DOHH2 (cell line): ENCODE data around the gene HDAC4.

Experiments
- H3F3A ChIP-seq: fragments of 200-600 bp; sonication (generic), shearing (Covaris generic); 2 replicates; pipeline ENCODE4 v1.6.0; 2016; ENCODE audit warnings: antibody characterized with exemption, mild to moderate bottlenecking; ENCODE audit not compliant: control insufficient read depth, insufficient read depth
- H3K27ac ChIP-seq: fragments of 200-600 bp; sonication (generic); 2 replicates; pipeline ENCODE4 v1.5.1; 2014; ENCODE audit warnings: low read depth, mild to moderate bottlenecking, low read length, moderate library complexity
- H3K27me3 ChIP-seq: fragments of 200-600 bp; sonication (generic); 2 replicates; pipeline ENCODE4 v1.6.1; 2014; ENCODE audit warnings: mild to moderate bottlenecking, low read length, mixed read lengths; ENCODE audit not compliant: control insufficient read depth
- H3K36me3 ChIP-seq: fragments of 200-600 bp; sonication (generic); 2 replicates; pipeline ENCODE4 v1.6.1; 2014; ENCODE audit warnings: mild to moderate bottlenecking, low read length, moderate library complexity, mixed read lengths; ENCODE audit not compliant: control insufficient read depth
- H3K4me1 ChIP-seq: fragments of 200-600 bp; sonication (generic); 2 replicates; pipeline ENCODE4 v1.6.1; 2014; ENCODE audit warnings: mild to moderate bottlenecking, low read length, mixed read lengths; ENCODE audit not compliant: control insufficient read depth
- H3K4me2 ChIP-seq: fragments of 200-600 bp; sonication (generic); 2 replicates; pipeline ENCODE4 v1.6.0; 2014; ENCODE audit warnings: mild to moderate bottlenecking, low read length, moderate library complexity
- H3K4me3 ChIP-seq: fragments of 200-600 bp; sonication (generic); 2 replicates; pipeline ENCODE4 v1.5.1; 2014; ENCODE audit warnings: mild to moderate bottlenecking, low read length, mixed read lengths
- H3K79me2 ChIP-seq: fragments of 200-600 bp; sonication (generic); 2 replicates; pipeline ENCODE4 v1.6.1; 2014; ENCODE audit warnings: mild to moderate bottlenecking, low read length, mixed read lengths; ENCODE audit not compliant: control insufficient read depth
- H3K9me2 ChIP-seq: fragments of 200-600 bp; sonication (generic); replicated peaks from 2 replicates; pipeline ENCODE4 v1.6.1; 2014; ENCODE audit warnings: mild to moderate bottlenecking, low read length, mixed read lengths; ENCODE audit not compliant: control insufficient read depth
- H3K9me3 ChIP-seq: fragments of 200-600 bp; sonication (generic); 2 replicates; pipeline ENCODE4 v1.6.1; 2014; ENCODE audit warnings: antibody characterized with exemption, low read length, mixed read lengths; ENCODE audit not compliant: control insufficient read depth, insufficient read depth
- H4K20me1 ChIP-seq: fragments of 200-600 bp; sonication (generic); 2 replicates; pipeline ENCODE4 v1.6.0; 2014; ENCODE audit warnings: low read depth, mild to moderate bottlenecking, antibody characterized with exemption, low read length, moderate library complexity; ENCODE audit not compliant: control insufficient read depth, insufficient read depth
- EZH2phosphoT487 ChIP-seq: fragments of 200-600 bp; sonication (generic); IDR thresholded peaks from 2 replicates; pipeline ENCODE4 v1.6.1; 2017; ENCODE audit warnings: borderline replicate concordance, mild to moderate bottlenecking, antibody characterized with exemption, low read length, moderate library complexity, mixed read lengths
- TF ChIP-seq, protein P1 (sequence below): fragments of 200-600 bp; sonication (generic); IDR thresholded peaks from one replicate; pipeline ENCODE4 v1.5.1; 2014; ENCODE audit warnings: antibody characterized with exemption, mild to moderate bottlenecking, low read depth, low read length; ENCODE audit not compliant: poor library complexity, severe bottlenecking

The HDAC4 gene

DNA sequence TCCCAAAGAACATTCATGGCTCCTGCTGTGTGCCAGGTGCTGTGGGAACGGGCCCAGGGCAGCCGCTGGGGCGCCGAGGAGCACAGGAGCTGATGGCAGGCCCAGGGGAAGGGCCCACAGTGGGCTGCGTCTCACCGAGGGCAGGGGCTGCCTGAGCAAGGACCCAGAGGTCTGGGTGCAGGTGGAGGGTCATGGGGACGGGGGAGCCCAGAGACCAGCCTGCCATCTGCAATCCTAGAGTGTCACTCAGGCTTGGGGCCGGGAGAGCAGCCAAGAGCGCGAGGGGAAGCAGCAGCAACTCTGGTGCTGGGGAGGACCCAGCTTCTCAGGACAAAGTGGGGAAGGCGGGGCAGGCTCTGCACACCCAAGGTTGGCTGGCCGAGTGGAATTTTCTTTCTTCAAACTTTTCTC, 207.4 kb downstream of the HDAC4 start:
- H3K4me1 ChIP-seq: no peaks in the 10 kb centered on the region
- no peaks in the 10 kb centered on the region for H3K27me3 ChIP-seq
- no peaks in the 10 kb centered on the region for H3K36me3 ChIP-seq
- H3K4me2 ChIP-seq: no peak overlapping the region
- H3K4me3 ChIP-seq: no peak overlapping the region
- H3K79me2 ChIP-seq: no peaks in the 10 kb centered on the region
- TF ChIP-seq, protein P1, sequence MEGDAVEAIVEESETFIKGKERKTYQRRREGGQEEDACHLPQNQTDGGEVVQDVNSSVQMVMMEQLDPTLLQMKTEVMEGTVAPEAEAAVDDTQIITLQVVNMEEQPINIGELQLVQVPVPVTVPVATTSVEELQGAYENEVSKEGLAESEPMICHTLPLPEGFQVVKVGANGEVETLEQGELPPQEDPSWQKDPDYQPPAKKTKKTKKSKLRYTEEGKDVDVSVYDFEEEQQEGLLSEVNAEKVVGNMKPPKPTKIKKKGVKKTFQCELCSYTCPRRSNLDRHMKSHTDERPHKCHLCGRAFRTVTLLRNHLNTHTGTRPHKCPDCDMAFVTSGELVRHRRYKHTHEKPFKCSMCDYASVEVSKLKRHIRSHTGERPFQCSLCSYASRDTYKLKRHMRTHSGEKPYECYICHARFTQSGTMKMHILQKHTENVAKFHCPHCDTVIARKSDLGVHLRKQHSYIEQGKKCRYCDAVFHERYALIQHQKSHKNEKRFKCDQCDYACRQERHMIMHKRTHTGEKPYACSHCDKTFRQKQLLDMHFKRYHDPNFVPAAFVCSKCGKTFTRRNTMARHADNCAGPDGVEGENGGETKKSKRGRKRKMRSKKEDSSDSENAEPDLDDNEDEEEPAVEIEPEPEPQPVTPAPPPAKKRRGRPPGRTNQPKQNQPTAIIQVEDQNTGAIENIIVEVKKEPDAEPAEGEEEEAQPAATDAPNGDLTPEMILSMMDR: no peak
- TF ChIP-seq EZH2phosphoT487: no peak
- no peaks in the 10 kb centered on the region for H3K9me3 ChIP-seq
- H3K27ac ChIP-seq: no peak overlapping the region
- H4K20me1 ChIP-seq: no peaks in the 10 kb centered on the region
- no peaks in the 10 kb centered on the region for H3K9me2 ChIP-seq
- H3F3A ChIP-seq: no peaks in the 10 kb centered on the region

DNA sequence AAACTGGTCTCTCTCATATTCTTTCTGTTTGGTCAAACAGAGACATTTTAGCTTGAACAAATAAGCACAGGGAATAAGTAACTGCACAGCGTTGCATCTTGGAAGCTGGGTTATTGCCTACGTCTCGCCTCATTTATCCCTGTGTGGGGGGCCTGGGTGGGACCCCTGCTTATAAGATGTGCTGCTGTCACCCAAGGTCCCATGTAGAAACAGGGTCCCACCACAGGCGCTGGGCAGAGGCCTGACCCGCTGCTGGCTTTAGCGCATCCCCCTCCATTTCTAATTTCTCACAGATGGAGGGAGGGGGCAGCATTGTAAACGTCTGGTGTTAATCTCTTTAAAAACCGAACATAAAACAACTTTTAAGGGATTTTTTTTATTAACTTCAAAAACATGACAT, 207.8 kb downstream of the HDAC4 start:
- no peaks in the 10 kb centered on the region for H4K20me1 ChIP-seq

DNA sequence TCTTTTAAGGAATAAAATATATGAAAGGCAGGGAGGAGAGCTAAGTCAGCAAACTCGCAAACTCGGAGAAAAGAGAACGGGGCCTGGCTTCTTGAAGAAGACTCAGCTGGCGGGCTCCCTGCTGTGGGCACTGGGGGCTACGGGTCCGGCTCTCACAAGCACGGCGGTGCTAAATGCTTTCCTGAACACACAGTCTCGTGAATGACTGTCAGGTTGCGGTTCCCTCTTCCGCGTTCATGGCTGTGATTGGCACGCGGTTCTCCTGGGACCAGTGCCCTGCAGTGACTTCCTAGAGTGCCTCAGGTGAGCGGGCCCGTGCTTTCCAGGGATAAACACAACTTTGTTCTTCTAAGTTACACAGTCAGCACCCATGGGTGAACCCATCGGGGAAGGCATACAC, 208.4 kb downstream of the HDAC4 start:
- H3K27me3 ChIP-seq: no peaks in the 10 kb centered on the region
- no peak overlapping the region for H3K27ac ChIP-seq
- H3K9me2 ChIP-seq: no peaks in the 10 kb centered on the region
- H3F3A ChIP-seq: no peaks in the 10 kb centered on the region
- TF ChIP-seq, protein P1: no peak
- H3K9me3 ChIP-seq: no peaks in the 10 kb centered on the region
- no peak overlapping the region for H3K4me3 ChIP-seq
- H3K4me1 ChIP-seq: no peaks in the 10 kb centered on the region
- H3K79me2 ChIP-seq: no peaks in the 10 kb centered on the region
- H3K4me2 ChIP-seq: no peak overlapping the region
- H4K20me1 ChIP-seq: no peaks in the 10 kb centered on the region
- H3K36me3 ChIP-seq: no peaks in the 10 kb centered on the region

More for the DNA sequence above, 207.8 kb downstream of the HDAC4 start:
- Histone ChIP-seq H3K9me3 (no peaks in the 10 kb centered on the region), H3K4me1 (no peaks in the 10 kb centered on the region), H3K27me3 (no peaks in the 10 kb centered on the region), H3K79me2 (no peaks in the 10 kb centered on the region), H3F3A (no peaks in the 10 kb centered on the region), H3K9me2 (no peaks in the 10 kb centered on the region), H3K4me2 (no peak overlapping the region), H3K36me3 (no peaks in the 10 kb centered on the region), H3K4me3 (no peak overlapping the region), H3K27ac (no peak overlapping the region)
- TF ChIP-seq, protein P1: no peak
- TF ChIP-seq EZH2phosphoT487: no peak
